Brain microvascular endothelial cell (primary cell): Measurements from ENCODE around the gene RBFOX2.

Experiments used
- DNase-seq: peaks from one replicate; pipeline ENCODE4 v3.0.0-alpha.2; 2020
- H3K27ac ChIP-seq: fragments of 250-450 bp; sonication (Bioruptor Pico); 2 replicates; pipeline ENCODE4 v1.5.1; 2020; ENCODE audit warnings: mild to moderate bottlenecking, moderate library complexity
- H3K27me3 ChIP-seq: fragments of 250-450 bp; sonication (Bioruptor Pico); replicated peaks from 2 replicates; pipeline ENCODE4 v1.5.1; 2020; ENCODE audit warnings: mild to moderate bottlenecking
- H3K36me3 ChIP-seq: fragments of 250-450 bp; sonication (Bioruptor Pico); replicated peaks from 2 replicates; pipeline ENCODE4 v1.5.1; 2020; ENCODE audit warnings: mild to moderate bottlenecking
- H3K4me3 ChIP-seq: 2 replicates; pipeline ENCODE4 v1.5.1; 2011; ENCODE audit warnings: low read depth, mild to moderate bottlenecking, control low read depth, low read length, moderate library complexity
- in situ Hi-C: cut with HindIII; loops from 2 replicates; pipeline ENCODE4 v1.10.0; 2017; ENCODE audit warnings: low sequenced_read_pairs, low pct_ligation_motif_present
- TF ChIP-seq, protein P1 (sequence below): IDR thresholded peaks from 2 replicates; pipeline ENCODE4 v1.5.1; 2011; ENCODE audit warnings: low read depth, mild to moderate bottlenecking, moderate library complexity, low read length, control low read depth, inconsistent platforms; ENCODE audit errors: missing control alignments

Gene RBFOX2

DNA sequence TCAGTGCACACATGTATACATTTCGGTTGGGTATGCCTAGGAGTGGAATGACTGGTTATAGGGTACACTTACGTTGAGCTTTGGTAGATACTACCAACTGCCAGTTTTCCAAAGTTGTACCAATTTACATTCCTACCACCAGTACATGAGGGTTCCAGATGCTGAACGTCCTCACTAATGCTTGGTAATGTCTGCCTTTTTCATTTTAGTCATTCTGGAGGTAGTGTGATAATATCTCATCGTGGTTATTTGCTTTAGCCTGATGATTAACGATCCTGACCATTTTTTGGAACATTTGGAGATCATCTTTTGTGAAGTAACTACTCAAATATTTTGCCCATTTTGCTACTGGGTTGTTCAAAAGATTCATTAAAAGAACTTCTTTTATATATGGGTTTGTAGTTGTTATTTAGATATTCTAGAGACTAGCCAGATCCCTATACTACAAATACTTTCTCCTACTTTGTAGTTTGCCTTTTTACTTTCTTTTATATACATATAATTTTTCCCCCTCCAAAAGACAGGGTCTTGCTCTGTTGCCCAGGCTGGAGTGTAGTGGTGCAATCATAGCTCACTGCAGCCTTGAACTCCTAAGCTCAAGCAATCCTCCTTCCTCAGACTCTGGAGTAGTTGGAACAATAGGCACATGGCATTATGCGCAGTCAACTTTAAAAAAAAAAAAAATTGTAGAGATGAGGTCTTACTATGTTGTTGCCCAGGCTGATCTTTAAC, 62.1 kb downstream of the RBFOX2 start:
- in situ Hi-C loops = no loop called here
- TF ChIP-seq, protein P1, sequence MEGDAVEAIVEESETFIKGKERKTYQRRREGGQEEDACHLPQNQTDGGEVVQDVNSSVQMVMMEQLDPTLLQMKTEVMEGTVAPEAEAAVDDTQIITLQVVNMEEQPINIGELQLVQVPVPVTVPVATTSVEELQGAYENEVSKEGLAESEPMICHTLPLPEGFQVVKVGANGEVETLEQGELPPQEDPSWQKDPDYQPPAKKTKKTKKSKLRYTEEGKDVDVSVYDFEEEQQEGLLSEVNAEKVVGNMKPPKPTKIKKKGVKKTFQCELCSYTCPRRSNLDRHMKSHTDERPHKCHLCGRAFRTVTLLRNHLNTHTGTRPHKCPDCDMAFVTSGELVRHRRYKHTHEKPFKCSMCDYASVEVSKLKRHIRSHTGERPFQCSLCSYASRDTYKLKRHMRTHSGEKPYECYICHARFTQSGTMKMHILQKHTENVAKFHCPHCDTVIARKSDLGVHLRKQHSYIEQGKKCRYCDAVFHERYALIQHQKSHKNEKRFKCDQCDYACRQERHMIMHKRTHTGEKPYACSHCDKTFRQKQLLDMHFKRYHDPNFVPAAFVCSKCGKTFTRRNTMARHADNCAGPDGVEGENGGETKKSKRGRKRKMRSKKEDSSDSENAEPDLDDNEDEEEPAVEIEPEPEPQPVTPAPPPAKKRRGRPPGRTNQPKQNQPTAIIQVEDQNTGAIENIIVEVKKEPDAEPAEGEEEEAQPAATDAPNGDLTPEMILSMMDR = no peak
- Histone ChIP-seq H3K36me3 (no peaks in the 10 kb centered on the region), H3K27me3 (no peaks in the 10 kb centered on the region), H3K27ac (no peak overlapping the region), H3K4me3 (no peak overlapping the region)
- DNase-seq = no peak

DNA sequence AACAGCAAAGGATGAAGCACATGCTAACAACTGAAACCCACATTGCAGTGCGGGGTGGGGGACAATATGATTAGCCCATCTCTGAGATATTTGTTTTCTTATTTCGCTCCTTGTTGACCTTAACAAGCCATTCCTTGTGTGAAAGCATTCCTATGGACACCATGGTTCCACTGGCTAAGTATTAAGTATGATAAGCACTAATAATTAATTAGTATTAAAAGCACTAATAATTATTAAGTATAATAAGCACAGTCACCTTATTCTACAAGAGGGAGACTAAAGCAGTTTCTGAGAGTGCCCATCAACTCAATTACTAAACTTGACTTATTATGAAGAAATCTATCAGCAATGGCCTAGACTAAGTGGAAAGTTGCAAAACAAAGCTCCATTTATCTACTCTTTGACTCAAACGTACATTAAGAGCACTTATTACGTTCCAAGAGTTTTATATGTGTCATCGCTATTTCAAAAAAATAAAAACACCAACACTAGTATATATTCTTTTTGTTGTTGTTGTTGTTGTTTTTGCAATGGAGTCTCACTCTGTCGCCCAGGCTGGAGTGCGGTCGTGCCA, 65.3 kb downstream of the RBFOX2 start:
- TF ChIP-seq, protein P1 = no peak
- in situ Hi-C loops = no loop called here
- H3K36me3 ChIP-seq = no peaks in the 10 kb centered on the region
- H3K4me3 ChIP-seq = no peak overlapping the region
- H3K27me3 ChIP-seq = no peaks in the 10 kb centered on the region
- H3K27ac ChIP-seq = no peak overlapping the region
- no peak for DNase-seq

DNA sequence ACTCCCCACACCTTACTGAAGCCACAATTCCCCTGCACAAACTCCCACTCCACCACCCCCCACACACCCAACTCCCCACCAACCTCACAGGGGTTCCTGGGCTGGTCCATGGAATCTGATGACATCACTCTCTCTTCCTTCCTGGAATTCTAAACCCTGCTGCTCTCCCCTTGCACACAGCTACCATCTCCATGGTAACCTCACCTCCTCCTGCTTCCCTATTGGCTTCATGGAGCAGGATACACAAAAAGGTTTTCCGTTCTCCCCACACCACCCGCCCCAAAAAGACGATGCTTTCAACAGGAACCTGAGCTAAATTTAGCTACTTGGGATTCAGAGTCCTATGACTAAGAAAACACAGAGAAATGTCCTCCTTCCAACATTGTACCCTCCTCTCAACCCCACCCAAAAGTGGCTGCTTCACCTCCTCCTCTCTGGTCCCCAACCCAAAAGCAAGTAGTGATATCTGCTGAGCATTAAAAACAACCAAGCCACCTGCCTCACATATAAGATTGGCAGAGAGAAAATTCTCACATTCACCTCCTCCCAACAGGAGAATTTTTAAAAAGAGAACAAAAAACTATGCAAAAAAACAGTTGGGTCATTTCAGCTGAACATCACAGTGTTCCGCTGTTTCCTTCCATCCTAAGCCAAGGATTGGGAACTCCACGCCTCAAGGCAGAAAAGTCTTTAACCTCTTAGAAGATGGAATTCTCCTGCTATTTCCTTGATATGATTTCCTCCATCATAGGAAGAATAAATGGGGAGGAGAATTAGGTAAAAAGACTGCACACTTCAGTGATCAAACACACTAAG, 66.9 kb downstream of the RBFOX2 start:
- DNase-seq = peak; percentile 59
- in situ Hi-C loops = no loop called here
- Histone ChIP-seq H3K27me3 (no peaks in the 10 kb centered on the region), H3K27ac (no peak overlapping the region), H3K4me3 (peak overlapping the region; percentile 15), H3K36me3 (no peaks in the 10 kb centered on the region)
- TF ChIP-seq, protein P1 = no peak

DNA sequence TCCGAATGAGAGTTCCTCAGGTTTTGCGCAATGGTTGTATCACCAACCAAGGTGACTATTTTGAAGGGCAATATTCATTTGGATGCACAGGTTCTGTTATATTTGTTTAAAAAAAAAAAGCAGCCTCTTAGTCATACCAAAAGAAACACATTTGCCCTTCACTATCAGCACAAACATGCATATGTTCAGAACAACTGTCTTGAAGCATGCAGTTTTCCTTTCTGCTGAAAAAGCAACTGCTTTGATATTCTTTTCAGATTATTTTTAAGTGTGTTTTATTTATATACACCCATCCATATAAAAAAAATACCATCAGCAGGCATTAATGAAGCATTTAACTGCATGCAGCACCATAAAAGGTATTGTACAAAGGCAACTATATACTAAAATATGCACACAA, 67.8 kb downstream of the RBFOX2 start:
- Histone ChIP-seq H3K36me3 (no peaks in the 10 kb centered on the region), H3K27ac (no peak overlapping the region), H3K27me3 (no peaks in the 10 kb centered on the region), H3K4me3 (no peak overlapping the region)
- in situ Hi-C loops = no loop called here
- DNase-seq = no peak
- TF ChIP-seq, protein P1 = no peak

DNA sequence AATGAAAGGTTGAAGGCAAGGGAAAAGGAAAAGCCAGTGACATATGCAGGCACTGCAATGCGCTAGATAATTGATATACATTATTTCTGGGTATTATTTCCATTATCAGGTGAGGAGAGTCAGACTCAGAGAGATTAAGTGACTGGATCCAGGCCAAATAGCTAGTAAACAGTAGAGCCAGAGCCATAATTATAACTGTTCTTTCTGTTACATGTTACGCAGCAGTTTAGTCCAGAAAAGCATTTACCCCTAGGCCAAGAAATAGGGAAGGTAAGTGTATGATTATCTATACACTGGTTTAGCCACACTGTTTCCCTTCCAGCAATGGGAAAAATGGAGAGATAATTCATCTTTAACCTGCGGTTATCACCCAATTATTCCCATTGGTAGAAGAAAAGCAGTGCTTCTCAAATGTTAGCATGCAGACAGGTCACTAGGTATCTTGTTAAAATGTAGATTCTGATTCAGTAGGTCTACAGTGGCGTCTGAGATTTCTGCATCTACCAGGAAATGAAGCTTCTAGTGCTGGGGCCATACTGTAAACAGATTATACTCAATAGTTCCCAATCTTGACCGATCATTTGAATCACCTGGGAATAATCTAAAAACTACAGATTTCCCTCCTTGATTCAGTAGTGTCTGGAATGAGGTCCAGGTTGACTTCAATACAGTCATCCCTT, 69.4 kb downstream of the RBFOX2 start:
- TF ChIP-seq, protein P1 = no peak
- DNase-seq = no peak
- no peaks in the 10 kb centered on the region for H3K36me3 ChIP-seq
- H3K27me3 ChIP-seq = no peaks in the 10 kb centered on the region
- no peak overlapping the region for H3K4me3 ChIP-seq
- in situ Hi-C loops = no loop called here
- H3K27ac ChIP-seq = no peak overlapping the region
